GM21381 (cell line): Measurements from ENCODE around the gene CEP192.

Experiments
- ATAC-seq: cut with Tn5 transposase; IDR thresholded peaks from one replicate; pipeline ENCODE4 v1.9.1; 2021; ENCODE audit warnings: mild to moderate bottlenecking, moderate library complexity; ENCODE audit not compliant: unreplicated experiment

The CEP192 gene

DNA sequence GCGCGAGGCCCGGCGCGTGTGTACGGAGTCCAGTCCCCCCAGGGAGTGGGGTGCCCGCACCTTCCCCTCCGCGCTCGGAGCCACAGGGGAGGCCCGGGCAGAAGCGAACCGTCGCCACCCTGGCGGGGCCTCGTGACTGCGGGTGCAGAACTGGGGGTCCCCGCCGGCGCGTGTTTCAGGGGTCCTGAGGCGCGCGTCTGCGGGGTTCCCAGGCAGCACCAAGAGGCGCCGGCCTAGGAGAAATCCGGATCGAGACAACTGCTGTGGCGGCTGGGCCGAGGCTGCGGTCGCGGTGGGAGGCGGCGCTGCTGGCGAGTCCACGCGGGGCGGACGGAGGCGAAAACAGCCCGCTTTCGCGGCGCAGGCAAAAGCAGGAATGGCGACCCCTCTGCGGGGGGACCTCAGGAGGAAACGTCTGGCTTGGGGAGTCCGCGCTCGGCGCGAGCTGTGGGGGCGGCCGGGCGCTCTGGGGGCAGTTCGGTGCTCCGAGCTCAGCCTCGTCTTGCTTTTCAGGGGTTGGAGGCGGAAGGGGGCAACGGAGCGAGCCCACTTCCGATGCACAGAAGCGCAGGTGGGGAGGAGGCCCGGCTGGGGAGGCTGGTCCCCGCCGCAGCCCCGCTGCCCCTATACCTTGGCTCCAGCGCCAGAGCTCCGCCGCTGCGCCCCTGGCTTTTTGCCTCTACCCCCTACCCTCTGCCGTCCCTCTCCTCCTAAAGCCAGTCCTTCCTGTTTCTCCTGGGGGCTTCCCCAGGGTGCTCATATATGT lies 145.9 kb downstream of the CEP192 start:
- ATAC-seq, result peak; percentile 30

DNA sequence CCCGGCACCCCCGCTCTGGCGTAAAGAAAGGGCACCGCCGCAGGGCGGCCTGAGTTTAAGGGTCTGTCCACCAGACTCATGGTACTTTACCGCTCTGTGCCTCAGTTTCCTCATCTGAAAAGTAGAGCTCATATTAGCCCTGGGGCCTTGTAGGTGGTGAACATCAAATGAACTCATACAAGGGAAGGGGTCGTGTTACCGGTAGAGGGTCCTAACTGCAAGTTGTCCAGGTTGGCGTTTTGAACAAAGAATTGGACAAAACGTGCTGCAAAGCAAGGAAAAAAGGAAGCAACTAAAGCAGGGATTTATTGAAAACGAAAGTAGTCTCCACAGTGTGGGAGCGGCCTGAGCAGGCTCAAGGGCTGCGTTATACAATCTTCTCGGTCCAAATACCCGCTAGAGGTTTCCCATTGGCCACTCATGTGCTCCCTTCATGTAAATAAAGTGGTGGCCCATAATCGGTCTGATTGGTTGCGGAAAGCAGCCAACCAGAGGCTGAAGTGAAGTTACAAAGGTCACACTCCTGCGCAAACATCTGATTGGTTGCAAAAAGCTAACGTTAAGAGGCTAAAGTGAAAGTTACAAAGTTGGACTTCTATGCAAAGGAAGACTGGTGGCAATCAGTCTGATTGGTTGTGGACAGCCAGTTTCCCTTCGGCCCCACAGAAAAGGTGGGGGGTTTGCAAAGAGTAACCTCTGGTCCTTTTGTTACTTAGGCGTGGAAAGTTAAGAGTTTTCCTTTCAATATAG lies 146.7 kb downstream of the CEP192 start:
- ATAC-seq, result peak; percentile 72

DNA sequence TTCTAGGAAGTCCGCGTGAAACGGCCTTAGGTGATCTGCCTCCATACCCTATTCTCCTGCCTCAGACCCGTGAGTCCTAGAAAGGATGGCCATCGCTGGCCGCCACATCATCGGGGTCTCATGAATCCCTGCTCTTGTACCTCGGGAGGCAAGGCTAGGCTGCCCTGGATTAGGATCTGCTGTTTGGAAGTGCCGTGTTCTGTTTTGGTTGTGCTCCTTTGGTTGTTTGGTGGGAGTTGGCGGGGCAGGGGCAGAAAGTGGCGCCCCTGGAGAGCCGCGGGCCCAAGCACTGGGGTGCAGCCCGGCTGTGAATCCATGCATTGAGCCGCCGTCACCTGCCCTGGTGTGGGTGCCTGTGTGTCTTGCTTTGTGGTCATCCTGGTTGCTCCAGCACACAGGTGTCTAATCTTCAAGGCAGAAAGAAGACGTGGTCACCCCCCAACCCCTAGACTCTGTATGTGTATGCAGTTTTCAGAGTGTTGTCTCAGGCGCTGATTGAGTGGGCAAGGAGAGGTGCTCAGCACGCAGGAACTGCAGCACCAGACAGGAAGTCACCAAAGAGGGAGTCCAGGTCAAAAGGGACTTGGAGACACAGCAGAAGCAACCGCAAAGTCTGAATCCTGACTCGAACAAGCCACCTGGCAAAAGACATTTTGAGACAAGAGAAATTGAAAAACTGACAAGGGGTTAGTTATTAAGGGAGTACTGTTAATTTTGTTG lies 147.4 kb downstream of the CEP192 start:
- ATAC-seq, result no peak

DNA sequence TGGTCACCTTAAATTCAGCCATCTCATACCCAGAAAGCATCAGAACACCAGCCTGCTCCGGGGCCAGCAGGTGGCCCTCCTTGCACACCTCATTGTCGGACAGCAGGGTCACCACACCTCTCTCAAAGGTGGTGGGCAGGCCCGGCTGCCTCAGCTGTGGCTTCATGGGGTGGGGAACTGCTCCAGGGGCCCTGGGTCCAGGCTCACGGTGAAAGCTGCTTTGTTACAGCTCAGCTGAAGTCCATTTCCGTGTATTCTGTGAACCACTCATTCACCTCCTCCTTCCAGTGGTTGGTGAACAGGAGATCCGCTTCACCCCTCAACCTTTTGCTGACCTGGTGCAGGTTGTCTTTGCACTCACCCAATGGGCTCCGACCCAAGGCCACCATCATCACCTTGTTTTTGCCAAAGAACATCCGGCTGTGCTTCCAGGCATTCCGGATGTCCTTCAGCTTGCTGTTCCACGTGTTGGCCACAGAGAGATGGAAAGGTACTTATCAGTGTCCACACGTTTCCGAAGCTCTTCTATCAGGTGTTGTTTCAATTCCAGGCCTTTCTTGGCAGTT lies 148.8 kb downstream of the CEP192 start:
- no peak for ATAC-seq

DNA sequence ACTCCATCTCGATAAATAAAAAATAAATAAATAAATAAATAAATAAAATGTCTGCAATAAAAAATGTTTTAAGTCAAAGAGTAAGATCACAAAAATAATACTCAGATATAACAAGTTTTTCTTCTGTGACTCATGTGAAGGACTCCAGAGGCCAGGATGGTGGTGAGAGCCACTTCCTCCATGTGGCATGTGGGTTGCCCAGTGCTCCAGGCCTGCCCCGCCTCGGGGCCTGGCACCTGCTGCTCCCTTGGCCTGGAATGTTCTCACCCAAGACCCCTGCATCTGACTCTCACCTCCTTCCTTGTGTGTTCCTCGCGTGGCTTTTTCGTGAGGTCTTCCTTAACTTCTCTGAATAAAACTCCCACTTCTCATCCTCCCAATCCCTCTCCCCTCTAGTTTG lies 150.0 kb downstream of the CEP192 start:
- ATAC-seq, result no peak

DNA sequence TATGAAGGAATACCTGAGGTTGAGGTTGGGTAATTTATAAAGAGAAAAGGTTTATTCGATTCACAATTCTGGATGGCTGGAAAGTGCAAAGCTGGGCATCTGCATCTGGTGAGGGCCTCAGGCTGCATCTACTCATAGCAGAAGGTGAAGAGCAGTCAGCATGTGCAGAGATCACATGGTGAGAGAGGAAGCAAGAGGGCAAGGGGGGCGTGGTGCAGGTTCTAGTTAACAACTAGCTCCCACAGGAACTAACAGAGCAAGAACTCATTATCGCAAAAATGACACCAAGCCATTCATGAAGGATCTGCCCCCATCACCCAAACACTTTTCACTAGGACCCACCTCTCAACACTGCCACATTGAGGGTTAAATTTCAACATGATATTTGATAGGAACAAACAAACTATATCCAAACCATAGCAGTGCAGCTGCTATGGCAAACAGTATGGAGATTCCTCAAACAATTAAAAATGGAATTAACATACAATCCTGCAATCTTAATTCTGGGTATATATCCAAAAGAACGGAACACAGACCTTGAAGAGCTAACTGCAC lies 154.6 kb downstream of the CEP192 start:
- no peak for ATAC-seq

DNA sequence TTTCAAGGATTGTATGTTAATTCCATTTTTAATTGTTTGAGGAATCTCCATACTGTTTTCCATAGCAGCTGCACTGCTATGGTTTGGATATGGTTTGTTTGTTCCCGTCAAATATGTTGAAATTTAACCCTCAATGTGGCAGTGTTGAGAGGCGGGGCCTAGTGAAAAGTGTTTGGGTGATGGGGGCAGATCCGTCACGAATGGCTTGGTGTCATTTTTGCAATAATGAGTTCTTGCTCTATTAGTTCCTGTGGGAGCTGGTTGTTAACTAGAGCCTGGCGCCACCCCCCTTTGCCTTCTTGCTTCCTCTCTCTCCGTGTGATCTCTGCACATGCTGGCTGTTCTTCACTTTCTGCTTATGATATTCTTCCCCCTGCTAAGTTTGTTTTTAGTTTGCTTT lies 156.0 kb downstream of the CEP192 start:
- ATAC-seq, result no peak

DNA sequence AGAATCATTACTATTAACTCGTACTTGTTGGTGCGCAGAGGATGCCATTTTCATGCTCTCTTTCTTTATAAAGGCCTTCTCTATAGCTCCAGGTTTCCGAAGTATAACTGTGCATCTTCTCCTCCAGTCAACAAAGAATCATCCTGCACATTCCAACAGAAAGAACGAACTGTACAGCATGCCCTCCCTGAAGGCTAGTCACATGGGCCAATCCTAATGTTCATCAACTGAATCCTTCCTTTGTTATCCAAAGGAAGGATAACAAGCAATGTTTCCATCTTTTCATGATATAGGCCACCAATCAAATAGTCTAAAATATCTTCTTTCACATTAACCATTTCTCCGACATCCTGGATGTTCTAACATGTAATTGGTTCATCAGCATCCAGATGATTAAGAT lies 160.5 kb downstream of the CEP192 start:
- ATAC-seq, result no peak

DNA sequence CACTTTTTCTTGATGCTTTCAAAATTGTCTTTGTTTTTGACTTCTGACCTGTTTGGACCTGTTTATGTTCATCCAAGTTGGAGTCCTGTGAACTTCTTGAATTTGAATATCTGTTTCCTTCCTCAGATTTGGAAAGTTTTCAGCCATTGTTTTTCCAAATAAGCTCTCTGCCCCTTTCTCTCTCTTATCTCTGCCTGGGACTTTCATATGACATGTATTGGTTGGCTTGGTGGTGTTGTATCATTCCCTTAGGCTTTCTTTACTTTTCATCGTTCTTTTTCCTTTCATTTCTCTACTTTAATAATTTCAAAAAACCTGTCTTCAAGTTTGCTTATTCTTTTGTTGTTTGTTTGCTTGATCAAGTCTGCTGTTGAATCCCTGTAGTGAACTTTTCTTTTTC lies 167.3 kb downstream of the CEP192 start:
- ATAC-seq, result no peak

DNA sequence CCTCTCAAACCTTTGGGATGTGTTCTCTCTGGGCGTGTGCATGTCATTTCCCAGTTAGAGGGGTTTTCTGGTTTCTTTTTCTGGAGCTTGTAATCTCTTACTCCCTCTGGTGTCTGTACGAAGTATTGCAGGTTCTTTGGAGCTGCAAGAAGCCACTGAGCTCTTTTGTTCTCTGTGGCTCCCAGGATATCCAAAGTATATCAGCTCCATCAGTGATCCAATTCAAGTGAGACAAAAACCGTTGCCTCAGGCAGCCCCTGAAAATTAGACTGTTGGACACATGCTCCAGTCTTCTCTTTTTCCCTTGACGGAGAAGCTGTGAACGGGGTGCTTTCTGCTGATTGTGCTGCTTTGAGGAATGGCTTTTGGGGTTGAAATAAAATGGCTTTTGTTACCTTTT lies 168.4 kb downstream of the CEP192 start:
- no peak for ATAC-seq

DNA sequence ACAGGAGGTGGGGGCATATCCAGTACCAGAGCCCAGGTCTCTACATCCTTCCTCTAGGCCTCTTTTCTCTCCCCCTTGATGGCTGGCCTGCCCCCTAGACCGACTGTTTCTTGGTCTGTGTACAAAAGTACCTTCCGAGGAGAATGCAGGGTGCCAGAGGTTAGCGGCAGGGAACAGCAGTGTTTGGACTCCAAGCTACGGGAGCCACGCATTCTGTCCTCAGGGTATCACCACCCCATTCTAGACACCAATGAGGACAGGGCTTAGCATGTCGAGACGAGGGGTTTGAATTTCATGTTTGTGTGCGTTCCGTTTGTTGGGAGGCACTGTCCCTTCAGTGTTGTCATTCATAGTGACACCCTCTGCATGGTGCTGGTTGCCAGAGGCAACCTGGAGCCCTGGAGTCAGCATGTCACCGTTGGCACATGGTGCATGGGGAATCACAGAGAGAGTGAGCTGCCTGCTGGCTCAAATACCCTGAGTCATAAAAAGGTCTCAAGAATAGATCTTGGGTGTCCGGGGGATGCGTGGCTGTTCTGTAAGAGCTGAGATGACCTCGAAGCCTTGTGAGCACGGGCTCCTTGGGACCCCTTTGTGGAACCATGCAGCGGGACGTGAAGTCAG lies 170.2 kb downstream of the CEP192 start:
- ATAC-seq, result no peak

DNA sequence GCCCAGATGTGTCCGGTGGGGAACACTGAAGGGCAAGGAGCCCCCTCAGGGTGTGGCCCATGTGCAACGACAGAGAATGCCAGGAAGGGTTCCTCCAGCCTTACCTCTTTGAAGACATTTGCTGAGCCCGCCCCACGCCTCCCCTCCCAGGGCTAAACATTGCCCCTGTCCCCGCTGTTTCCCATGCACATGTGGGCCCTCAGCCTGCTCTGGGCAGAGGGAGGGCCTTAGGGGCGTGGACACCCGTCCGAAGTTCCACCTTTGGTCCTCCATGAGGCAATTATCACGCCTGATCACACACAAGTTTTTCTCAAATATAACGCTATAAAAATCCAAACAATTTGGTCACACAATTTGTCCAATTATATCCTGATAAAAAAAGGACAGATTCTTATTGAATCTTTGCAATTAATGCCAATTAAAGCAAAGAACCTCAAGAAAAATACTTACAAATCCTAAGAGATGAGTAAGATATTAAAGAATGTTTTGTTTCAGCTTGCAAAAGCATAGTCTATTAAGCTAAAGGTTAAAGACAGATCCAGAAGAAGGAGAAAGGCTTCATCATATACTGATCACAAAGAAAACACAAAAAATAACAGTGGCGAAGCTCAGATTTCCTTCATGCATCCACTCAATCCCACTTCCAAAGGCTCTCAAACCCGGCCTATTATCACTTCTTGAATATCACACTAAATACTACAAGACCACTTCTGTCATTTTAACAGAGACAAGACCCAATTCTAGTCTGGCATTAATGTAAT lies 172.2 kb downstream of the CEP192 start:
- no peak for ATAC-seq

DNA sequence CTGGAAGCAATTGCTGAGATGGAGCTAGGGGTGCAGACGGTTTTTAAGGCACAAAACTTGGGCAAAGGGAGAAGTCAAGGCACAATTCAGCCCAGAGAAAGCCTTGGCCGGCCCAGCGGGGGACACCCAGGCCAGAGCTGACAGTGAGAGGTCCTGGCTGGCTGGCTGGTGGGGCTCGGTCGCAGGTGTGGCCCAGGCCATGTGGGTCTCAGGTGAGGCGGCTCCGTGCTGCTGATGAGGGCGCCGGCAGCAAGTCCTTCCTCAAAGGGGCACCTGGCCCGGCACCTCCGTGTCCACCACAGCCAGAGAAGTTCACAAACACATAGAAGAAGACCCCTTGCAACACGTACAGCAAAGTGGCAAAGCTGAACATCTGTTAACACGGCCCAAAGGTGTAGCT lies 173.2 kb downstream of the CEP192 start:
- ATAC-seq, result no peak

DNA sequence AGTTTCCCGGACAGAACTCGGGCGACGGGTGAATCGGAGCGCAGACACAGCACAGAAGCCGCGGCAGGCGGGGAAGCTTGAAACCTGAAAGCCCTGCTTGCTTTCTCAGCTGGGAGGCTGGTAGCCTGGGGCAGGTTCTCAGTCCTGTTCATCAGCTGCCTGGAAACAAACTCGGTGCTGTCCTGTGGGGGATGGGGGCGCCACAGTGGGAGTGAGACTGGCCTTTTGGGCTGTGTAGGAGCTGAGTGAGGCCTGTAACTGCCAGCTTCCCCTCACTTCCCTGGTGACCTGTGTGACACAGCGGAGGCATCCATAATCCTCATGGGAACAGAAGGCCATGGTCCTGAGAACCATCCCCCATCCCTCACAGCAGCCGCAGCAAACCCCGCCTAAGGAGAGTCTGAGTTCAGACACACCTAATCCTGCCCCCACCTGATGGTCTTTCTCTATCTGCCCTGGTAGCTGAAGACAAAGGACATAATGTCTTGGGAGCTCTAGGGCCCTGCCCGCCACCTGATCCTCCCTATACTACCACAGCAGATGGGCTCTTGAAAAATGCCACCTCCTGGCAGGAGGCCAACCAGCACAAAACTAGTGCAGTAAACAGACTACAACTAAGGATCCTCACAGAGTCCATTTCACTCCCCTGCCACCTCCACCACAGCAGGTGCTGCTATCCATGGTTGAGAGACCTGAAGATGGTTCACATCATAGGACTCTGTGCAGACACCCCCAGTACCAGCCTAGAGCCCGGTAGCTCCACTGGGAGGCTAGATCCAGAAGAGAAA lies 174.7 kb downstream of the CEP192 start:
- ATAC-seq, result no peak

DNA sequence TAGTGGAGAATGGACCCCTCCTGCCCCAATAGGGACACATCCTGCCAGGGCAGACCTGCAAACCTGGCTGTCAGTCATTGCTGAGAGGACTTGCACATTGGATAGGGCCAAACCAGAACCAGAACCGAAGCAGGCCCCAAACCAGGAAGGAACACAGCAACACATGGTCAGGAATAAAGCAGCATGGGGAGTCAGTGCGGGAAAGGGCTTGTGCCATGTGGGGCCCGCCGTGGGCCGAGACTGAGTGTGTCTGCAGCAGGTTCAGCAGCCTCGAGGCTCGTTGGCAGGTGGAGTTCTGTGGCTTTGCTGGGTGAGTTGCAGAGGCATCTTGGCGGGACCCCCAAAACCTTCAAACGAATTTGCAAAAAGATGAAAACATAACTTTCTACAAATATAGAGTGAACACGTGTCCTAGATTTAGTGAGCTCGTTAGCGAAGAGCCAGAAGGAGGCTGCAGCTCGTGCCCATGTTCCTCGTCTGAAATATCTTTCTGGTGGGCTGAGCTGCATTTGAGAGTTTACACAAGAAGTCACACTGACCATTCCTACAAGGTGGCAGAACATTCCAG lies 182.5 kb downstream of the CEP192 start:
- no peak for ATAC-seq
